ENCODE results near the gene EFHC1.

DNA sequence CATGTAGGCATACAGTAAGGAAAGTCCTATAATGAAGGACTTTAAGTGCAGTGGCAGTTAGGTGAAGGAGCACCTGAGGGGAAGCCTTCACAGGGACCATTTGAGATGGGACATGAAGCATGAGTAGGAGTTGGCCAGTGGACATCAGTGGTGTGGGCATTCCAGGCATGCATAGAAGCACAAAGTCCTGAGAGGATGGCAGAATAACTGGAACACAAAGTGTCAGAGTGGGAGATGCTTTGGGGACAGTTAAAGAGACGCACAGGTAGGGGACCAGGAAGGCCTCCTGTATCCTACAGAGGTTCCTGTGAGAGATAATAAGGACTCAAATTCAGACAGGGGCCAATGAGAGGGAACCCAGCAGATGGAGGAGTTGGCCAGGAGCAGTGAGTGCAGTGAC is 26.4 kb upstream of the EFHC1 start:
- no peak for TF ChIP-seq EZH2 (IDR thresholded peaks at IDR 0.05)
- TF ChIP-seq, protein P1, sequence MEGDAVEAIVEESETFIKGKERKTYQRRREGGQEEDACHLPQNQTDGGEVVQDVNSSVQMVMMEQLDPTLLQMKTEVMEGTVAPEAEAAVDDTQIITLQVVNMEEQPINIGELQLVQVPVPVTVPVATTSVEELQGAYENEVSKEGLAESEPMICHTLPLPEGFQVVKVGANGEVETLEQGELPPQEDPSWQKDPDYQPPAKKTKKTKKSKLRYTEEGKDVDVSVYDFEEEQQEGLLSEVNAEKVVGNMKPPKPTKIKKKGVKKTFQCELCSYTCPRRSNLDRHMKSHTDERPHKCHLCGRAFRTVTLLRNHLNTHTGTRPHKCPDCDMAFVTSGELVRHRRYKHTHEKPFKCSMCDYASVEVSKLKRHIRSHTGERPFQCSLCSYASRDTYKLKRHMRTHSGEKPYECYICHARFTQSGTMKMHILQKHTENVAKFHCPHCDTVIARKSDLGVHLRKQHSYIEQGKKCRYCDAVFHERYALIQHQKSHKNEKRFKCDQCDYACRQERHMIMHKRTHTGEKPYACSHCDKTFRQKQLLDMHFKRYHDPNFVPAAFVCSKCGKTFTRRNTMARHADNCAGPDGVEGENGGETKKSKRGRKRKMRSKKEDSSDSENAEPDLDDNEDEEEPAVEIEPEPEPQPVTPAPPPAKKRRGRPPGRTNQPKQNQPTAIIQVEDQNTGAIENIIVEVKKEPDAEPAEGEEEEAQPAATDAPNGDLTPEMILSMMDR (IDR thresholded peaks at IDR 0.05) = no peak

Data from neural progenitor cell (in vitro differentiated cells).